Activated naive CD4-positive, alpha-beta T cell treated with anti-CD3 and anti-CD28 coated beads, Interleukin-2, amount 10 ng/mL, durations not matched to agents 7 days and 5 days (primary cell): Measurements from ENCODE around the gene ZNF565.
A peak's percentile ranks its signal among the peaks of the same experiment; 100 is the strongest.
"Not testable (repeated sequence)": the region's sequence is repeated elsewhere in the genome, so short reads cannot be mapped to it uniquely, and the experiment has no call there.

Source experiments
- CTCF ChIA-PET: fragments of 350-600 bp; sonication (Branson Sonifier 250); formaldehyde crosslinking; loops from one replicate; lab custom pipeline; 2021; ENCODE audit warnings: antibody characterized with exemption; lab: Charles Lee
- DNase-seq: peaks from one replicate; pipeline ENCODE4 v3.0.0-alpha.2; 2020
- H3K27ac Mint-ChIP-seq: one replicate; pipeline ENCODE4 v1.8.0; 2021; ENCODE audit warnings: mild to moderate bottlenecking, moderate library complexity, mixed read lengths
- H3K27me3 Mint-ChIP-seq: one replicate; pipeline ENCODE4 v1.8.0; 2021; ENCODE audit warnings: mild to moderate bottlenecking, mixed read lengths
- H3K36me3 Mint-ChIP-seq: one replicate; pipeline ENCODE4 v1.8.0; 2021; ENCODE audit warnings: mixed read lengths
- H3K4me1 Mint-ChIP-seq: one replicate; pipeline ENCODE4 v1.8.0; 2021; ENCODE audit warnings: mixed read lengths
- H3K4me3 Mint-ChIP-seq: one replicate; pipeline ENCODE4 v1.8.0; 2021; ENCODE audit warnings: mild to moderate bottlenecking, moderate library complexity, mixed read lengths
- H3K9me3 Mint-ChIP-seq: one replicate; pipeline ENCODE4 v1.8.0; 2021; ENCODE audit warnings: mixed read lengths

Gene ZNF565

GRCh38 chr19:36236304-36236945, 22.0 kb upstream of the ZNF565 start:
- Mint-ChIP-seq H3K27me3 (no peaks in the 10 kb centered on the region), H3K4me3 (no peak overlapping the region), H3K9me3 (peaks cover 67% of the 10 kb centered on the region), H3K27ac (no peak overlapping the region), H3K4me1 (no peaks in the 10 kb centered on the region), H3K36me3 (peaks cover 84% of the 10 kb centered on the region)
- no peak for DNase-seq
- CTCF ChIA-PET: no interaction called here

DNA sequence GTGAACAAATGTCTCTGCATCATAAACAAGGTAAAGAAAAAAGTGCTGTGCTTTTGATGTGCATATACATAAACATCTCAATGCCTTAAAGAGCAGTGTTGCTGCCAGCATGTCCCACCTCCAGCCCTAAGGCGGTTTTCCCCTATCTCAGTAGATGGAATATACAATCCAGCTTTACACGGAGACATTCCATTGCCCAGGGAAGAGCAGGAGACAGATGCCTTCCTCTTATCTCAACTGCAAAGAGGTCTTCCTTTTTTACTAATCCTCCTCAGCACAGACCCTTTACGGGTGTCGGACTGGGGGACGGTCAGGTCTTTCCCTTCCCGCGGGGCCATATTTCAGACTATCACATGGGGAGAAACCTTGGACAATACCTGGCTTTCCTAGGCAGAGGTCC, 19.2 kb upstream of the ZNF565 start:
- H3K9me3 Mint-ChIP-seq: peaks cover 67% of the 10 kb centered on the region
- H3K4me3 Mint-ChIP-seq, H3K27me3 Mint-ChIP-seq, DNase-seq, H3K27ac Mint-ChIP-seq, H3K4me1 Mint-ChIP-seq, CTCF ChIA-PET: not testable (repeated sequence)
- H3K36me3 Mint-ChIP-seq: peaks cover 90% of the 10 kb centered on the region

DNA sequence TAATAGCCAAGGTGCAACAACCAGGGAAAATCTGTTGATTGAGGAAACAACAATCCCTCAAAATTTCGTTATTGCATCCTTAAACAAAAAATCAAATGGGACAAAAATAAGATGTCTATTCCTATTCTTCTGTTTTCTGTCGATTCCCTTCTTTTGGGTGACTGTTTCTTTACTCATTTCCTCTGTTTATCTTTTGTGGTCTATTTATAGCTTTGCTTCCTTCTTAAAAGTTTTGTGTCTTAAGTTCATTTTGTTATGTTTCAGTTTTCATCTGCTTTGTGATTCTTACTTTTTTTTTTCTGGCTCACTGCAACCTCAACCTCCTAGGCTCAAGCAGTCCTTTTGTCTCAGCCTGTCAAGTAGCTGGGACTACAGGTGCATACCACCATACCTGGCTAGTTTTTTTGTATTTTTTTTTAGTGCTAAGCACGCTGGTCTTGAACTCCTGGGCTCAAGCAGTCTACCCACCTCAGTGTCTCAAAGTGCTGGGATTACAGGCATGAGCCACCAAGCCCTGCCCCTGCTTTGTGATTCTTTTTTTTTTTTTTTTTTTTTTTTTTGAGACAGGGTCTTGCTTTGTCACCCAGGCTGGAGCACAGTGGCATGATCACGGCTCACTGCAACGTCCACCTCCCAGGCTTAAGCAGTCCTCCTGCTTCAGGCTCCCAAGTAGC, 10.9 kb upstream of the ZNF565 start:
- Mint-ChIP-seq H3K27me3 (no peaks in the 10 kb centered on the region), H3K4me3 (peak overlapping the region; percentile 0), H3K9me3 (peaks cover 40% of the 10 kb centered on the region), H3K36me3 (peaks cover 90% of the 10 kb centered on the region), H3K4me1 (peaks cover 21% of the 10 kb centered on the region), H3K27ac (peak overlapping the region; percentile 49)
- no peak for DNase-seq
- CTCF ChIA-PET: no interaction called here

- Mint-ChIP-seq H3K27me3 (no peaks in the 10 kb centered on the region), H3K36me3 (peaks cover 81% of the 10 kb centered on the region), H3K4me3 (no peak overlapping the region), H3K27ac (peak overlapping the region; percentile 28), H3K9me3 (peaks cover 34% of the 10 kb centered on the region), H3K4me1 (peaks cover 30% of the 10 kb centered on the region)
- no peak for DNase-seq
- CTCF ChIA-PET: interaction anchor here (0.7 kb wide), 1 partner anchor 35 kb away, joined by 3 read pairs; no protein-coding TSS in a partner anchor
Observed at GRCh38 chr19:36222503-36222902, 8.0 kb upstream of the ZNF565 start.

DNA sequence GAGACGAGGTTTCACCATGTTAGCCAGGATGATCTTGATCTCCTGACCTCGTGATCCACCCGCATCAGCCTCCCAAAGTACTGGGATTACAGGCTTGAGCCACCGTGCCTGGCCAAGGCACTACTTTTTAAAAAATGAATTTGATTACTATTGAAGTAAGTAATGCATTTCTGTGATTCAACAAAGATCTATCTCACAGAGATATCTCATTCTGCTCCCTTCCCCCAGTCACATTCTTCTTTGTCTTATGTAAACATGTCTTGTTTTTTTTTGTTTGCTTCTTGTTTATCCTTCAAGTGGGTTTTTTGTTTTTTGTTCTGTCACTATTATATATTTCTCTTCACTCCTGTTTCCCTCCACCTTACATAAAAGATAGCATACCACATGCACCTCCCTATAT, 7.0 kb upstream of the ZNF565 start:
- no peak overlapping the region for H3K4me3 Mint-ChIP-seq
- H3K4me1 Mint-ChIP-seq: peaks cover 35% of the 10 kb centered on the region
- no peak overlapping the region for H3K27ac Mint-ChIP-seq
- no peaks in the 10 kb centered on the region for H3K27me3 Mint-ChIP-seq
- CTCF ChIA-PET: no interaction called here
- DNase-seq: no peak
- peaks cover 37% of the 10 kb centered on the region for H3K9me3 Mint-ChIP-seq
- H3K36me3 Mint-ChIP-seq: peaks cover 79% of the 10 kb centered on the region

DNA sequence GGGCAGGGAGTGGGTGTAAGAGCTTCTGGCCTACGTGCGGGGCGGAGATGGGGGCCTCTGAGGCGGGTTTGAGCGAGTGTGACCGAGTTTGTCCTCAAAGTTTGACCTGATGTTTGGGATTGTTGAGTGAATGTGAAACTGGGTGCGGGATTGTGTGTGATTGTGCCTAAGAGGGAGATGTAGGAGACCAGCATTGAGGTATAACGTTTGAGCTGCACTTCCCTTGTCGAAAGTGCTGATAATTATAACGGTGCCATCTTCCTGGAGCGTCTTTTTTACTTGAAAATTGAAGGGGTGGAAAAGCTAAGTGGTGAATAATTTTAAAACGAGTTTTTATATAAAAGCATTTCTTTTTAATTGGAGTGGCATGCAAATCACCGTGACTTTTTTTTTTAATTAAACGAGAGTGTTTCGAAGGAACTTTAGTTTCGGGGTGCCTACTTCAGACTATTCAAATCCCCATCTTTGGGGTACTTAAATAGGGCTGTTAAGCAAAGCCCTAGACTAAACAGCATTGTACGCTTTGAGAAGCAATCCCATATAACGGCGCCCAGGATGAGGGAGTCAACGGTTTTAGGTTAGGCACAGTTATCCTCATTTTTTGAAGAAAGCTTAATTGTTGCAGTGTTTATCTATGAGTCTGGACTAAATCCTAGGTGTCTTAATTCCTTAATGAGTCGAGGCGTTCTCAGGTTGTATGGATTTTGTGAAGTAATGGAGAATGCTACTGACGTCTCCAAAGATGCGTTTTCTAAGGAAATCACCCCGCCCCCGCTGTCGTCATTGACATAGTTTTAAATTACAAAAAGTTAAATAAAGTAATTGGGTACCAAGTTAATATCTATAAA, 1.0 kb upstream of the ZNF565 start:
- Mint-ChIP-seq H3K36me3 (peaks cover 28% of the 10 kb centered on the region), H3K27me3 (no peaks in the 10 kb centered on the region), H3K27ac (no peak overlapping the region), H3K4me1 (peaks cover 22% of the 10 kb centered on the region), H3K9me3 (peaks cover 14% of the 10 kb centered on the region), H3K4me3 (no peak overlapping the region)
- CTCF ChIA-PET: no interaction called here
- no peak for DNase-seq

DNA sequence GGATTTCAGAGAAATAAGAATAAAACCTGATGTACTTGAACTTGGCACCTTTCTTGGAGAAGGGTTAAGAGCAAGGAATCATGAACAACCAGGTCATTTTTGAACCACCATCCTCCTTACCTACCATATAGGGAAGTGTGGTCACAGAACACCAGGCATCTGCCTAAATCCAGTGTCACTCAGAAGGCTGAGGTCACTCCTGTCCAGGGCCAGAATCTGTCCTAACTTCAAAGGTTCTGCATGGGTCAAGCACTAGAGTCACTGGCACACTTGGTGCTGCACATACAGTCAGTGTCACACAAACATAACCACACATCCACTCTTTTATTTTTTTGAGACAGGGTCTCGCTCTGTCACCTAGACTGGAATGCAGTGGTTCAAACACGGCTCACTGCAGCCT, 1.6 kb downstream of the ZNF565 start:
- Mint-ChIP-seq H3K4me1 (peaks cover 12% of the 10 kb centered on the region), H3K27me3 (no peaks in the 10 kb centered on the region), H3K4me3 (peak overlapping the region; percentile 42), H3K27ac (peak overlapping the region; percentile 15), H3K36me3 (peaks cover 12% of the 10 kb centered on the region), H3K9me3 (peaks cover 4% of the 10 kb centered on the region)
- CTCF ChIA-PET: no interaction called here
- no peak for DNase-seq

GRCh38 chr19:36210497-36210896, 4.0 kb downstream of the ZNF565 start:
- Mint-ChIP-seq H3K27me3 (no peaks in the 10 kb centered on the region), H3K4me3 (no peak overlapping the region), H3K9me3 (no peaks in the 10 kb centered on the region), H3K4me1 (no peaks in the 10 kb centered on the region), H3K36me3 (peaks cover 2% of the 10 kb centered on the region), H3K27ac (no peak overlapping the region)
- CTCF ChIA-PET: interaction anchor here (0.7 kb wide), 1 partner anchor 9 kb away, joined by 3 read pairs; no protein-coding TSS in a partner anchor
- DNase-seq: no peak

- CTCF ChIA-PET: no interaction called here
- Mint-ChIP-seq H3K27me3 (no peaks in the 10 kb centered on the region), H3K4me3 (no peak overlapping the region), H3K9me3 (no peaks in the 10 kb centered on the region), H3K27ac (no peak overlapping the region), H3K4me1 (no peaks in the 10 kb centered on the region), H3K36me3 (peaks cover 4% of the 10 kb centered on the region)
- DNase-seq: no peak
Observed at GRCh38 chr19:36209372-36209771, 5.1 kb downstream of the ZNF565 start.

DNA sequence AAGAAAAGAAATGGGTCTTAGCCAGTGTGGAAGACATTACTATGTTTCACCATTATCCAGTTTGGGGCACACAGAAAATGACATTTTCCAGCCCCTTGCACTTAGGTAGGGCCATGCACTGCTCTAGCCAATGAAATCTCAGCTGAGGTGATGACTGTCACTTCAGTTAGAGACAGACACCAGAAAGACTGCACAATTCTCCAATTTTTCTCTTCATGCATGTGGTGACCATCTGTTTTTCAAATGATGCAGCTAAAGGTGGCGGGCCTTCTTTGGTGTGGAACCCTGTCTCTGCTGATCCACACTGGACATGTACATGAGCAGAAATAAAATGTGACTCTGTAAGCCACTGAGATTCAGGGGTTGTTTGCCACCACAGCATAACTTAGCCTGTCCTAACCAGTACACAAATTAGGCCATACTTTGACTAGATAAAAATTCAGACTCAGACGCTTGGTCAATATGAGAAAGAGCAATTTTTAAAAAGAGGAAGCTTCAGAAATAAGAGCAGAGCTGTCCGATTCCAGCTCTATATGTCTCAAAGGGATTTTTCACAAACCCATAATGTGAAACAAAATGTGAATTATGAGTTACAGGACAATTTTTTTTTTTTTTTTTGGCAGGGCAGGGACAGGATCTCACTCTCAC, 6.7 kb downstream of the ZNF565 start:
- no peak overlapping the region for H3K27ac Mint-ChIP-seq
- peaks cover 4% of the 10 kb centered on the region for H3K36me3 Mint-ChIP-seq
- no peak for DNase-seq
- no peaks in the 10 kb centered on the region for H3K9me3 Mint-ChIP-seq
- H3K4me1 Mint-ChIP-seq: no peaks in the 10 kb centered on the region
- no peaks in the 10 kb centered on the region for H3K27me3 Mint-ChIP-seq
- CTCF ChIA-PET: no interaction called here
- H3K4me3 Mint-ChIP-seq: no peak overlapping the region

DNA sequence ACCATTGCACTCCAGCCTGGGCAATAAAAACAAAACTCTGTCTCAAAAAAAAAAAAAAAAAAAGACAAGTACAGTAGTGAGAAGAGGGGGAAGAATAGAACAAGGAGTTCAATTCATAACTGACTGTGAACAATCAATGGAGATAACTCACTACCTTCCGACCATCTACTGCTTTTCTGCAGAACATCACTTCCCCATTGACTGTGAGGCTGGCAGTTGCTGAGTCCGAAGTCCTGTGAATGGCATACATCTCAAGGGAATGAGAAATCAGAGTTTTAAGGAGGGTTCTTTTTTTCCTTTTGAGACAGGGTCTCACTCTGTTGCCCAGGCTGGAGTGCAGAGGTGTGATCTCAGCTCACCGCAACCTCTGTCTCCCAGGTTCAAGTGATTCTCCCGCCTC, 11.2 kb downstream of the ZNF565 start:
- no peaks in the 10 kb centered on the region for H3K27me3 Mint-ChIP-seq
- peaks cover 4% of the 10 kb centered on the region for H3K36me3 Mint-ChIP-seq
- H3K4me1 Mint-ChIP-seq: no peaks in the 10 kb centered on the region
- no peak overlapping the region for H3K27ac Mint-ChIP-seq
- H3K9me3 Mint-ChIP-seq: no peaks in the 10 kb centered on the region
- DNase-seq: no peak
- CTCF ChIA-PET: no interaction called here
- H3K4me3 Mint-ChIP-seq: no peak overlapping the region

DNA sequence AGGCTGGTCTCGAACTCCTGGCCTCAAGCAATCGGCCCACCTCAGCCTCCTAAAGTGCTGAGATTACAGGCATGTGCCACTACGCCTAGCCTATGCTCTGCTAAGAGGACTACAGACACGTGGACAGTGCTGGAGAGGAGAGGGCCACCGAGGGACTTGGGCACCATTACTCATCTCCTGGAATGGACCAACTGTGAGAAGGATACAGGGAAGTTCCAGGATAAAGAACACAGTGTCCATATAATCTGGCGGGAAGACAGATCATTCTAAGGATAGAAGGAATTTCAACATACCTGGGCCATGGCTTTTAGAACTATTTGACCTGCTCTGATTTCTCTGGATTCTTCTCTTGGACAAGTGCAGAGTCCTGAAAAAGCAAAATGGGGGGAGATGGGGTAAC, 12.8 kb downstream of the ZNF565 start:
- H3K27ac Mint-ChIP-seq: no peak overlapping the region
- no peak for DNase-seq
- no peak overlapping the region for H3K4me3 Mint-ChIP-seq
- CTCF ChIA-PET: no interaction called here
- H3K27me3 Mint-ChIP-seq: no peaks in the 10 kb centered on the region
- no peaks in the 10 kb centered on the region for H3K4me1 Mint-ChIP-seq
- H3K9me3 Mint-ChIP-seq: no peaks in the 10 kb centered on the region
- H3K36me3 Mint-ChIP-seq: peaks cover 4% of the 10 kb centered on the region

DNA sequence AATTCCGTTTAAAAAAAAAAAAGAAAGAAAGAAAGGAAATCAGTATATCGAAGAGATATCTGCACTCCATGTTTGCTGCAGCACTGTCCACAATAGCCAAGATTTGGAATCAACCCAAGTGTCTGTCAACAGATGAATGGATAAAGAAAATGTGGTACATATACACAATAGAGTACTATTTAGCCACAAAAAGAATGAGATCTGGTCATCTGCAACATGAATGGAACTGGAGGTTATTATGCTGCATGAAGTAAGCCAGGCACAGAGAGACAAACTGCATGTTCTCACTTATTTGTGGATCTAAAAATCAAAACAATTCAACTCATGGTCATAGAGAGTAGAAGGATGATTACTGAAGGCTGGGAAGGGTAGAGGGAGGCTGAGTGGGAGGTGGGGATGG, 16.3 kb downstream of the ZNF565 start:
- Mint-ChIP-seq H3K36me3 (no peaks in the 10 kb centered on the region), H3K4me3 (no peak overlapping the region), H3K27ac (no peak overlapping the region), H3K4me1 (no peaks in the 10 kb centered on the region), H3K9me3 (no peaks in the 10 kb centered on the region), H3K27me3 (no peaks in the 10 kb centered on the region)
- CTCF ChIA-PET: no interaction called here
- no peak for DNase-seq

- no peaks in the 10 kb centered on the region for H3K36me3 Mint-ChIP-seq
- H3K27me3 Mint-ChIP-seq: no peaks in the 10 kb centered on the region
- H3K27ac Mint-ChIP-seq: no peak overlapping the region
- H3K4me3 Mint-ChIP-seq: no peak overlapping the region
- CTCF ChIA-PET: no interaction called here
- H3K9me3 Mint-ChIP-seq: no peaks in the 10 kb centered on the region
- no peak for DNase-seq
- no peaks in the 10 kb centered on the region for H3K4me1 Mint-ChIP-seq
Observed at GRCh38 chr19:36196249-36196648, 18.2 kb downstream of the ZNF565 start.
